ENCODE results near the gene IGFBPL1. TPM values are rescaled to one million over a fixed set of nuclear protein-coding genes. Genes with fewer than 3 reads are reported as not detected.

The IGFBPL1 gene
- total and polyA plus RNA-seq, 2 of the 13 experiments (the other 11 are each of a cell fraction or from before 2014, with no cell fraction given) = 0.24 TPM; not detected in 1

DNA sequence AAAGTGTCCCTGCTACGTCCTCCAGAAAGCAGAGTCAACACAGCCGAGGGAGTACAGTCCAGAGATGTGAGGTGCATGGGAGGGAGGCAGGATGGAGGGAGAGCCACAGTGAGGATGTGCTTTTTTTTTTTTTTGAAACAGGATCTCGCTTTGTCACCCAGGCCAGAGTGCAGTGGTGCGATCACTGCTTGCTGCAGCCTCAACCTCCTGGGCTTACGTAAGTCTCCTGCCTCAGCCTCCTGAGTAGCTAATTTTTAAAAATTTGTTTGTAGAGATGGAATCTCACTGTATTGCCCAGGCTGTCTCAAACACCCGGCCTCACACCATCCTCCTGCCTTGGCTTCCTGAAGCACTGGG lies 65.0 kb downstream of the IGFBPL1 start (continued):
- TF ChIP-seq, protein P1, sequence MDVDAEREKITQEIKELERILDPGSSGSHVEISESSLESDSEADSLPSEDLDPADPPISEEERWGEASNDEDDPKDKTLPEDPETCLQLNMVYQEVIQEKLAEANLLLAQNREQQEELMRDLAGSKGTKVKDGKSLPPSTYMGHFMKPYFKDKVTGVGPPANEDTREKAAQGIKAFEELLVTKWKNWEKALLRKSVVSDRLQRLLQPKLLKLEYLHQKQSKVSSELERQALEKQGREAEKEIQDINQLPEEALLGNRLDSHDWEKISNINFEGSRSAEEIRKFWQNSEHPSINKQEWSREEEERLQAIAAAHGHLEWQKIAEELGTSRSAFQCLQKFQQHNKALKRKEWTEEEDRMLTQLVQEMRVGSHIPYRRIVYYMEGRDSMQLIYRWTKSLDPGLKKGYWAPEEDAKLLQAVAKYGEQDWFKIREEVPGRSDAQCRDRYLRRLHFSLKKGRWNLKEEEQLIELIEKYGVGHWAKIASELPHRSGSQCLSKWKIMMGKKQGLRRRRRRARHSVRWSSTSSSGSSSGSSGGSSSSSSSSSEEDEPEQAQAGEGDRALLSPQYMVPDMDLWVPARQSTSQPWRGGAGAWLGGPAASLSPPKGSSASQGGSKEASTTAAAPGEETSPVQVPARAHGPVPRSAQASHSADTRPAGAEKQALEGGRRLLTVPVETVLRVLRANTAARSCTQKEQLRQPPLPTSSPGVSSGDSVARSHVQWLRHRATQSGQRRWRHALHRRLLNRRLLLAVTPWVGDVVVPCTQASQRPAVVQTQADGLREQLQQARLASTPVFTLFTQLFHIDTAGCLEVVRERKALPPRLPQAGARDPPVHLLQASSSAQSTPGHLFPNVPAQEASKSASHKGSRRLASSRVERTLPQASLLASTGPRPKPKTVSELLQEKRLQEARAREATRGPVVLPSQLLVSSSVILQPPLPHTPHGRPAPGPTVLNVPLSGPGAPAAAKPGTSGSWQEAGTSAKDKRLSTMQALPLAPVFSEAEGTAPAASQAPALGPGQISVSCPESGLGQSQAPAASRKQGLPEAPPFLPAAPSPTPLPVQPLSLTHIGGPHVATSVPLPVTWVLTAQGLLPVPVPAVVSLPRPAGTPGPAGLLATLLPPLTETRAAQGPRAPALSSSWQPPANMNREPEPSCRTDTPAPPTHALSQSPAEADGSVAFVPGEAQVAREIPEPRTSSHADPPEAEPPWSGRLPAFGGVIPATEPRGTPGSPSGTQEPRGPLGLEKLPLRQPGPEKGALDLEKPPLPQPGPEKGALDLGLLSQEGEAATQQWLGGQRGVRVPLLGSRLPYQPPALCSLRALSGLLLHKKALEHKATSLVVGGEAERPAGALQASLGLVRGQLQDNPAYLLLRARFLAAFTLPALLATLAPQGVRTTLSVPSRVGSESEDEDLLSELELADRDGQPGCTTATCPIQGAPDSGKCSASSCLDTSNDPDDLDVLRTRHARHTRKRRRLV (CRISPR knock-in tag; IDR thresholded peaks at IDR 0.05) = no peak
- TF ChIP-seq, protein P2, sequence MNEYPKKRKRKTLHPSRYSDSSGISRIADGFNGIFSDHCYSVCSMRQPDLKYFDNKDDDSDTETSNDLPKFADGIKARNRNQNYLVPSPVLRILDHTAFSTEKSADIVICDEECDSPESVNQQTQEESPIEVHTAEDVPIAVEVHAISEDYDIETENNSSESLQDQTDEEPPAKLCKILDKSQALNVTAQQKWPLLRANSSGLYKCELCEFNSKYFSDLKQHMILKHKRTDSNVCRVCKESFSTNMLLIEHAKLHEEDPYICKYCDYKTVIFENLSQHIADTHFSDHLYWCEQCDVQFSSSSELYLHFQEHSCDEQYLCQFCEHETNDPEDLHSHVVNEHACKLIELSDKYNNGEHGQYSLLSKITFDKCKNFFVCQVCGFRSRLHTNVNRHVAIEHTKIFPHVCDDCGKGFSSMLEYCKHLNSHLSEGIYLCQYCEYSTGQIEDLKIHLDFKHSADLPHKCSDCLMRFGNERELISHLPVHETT (CRISPR knock-in tag; conservative IDR thresholded peaks at IDR 0.05) = no peak
- TF ChIP-seq, protein P3, sequence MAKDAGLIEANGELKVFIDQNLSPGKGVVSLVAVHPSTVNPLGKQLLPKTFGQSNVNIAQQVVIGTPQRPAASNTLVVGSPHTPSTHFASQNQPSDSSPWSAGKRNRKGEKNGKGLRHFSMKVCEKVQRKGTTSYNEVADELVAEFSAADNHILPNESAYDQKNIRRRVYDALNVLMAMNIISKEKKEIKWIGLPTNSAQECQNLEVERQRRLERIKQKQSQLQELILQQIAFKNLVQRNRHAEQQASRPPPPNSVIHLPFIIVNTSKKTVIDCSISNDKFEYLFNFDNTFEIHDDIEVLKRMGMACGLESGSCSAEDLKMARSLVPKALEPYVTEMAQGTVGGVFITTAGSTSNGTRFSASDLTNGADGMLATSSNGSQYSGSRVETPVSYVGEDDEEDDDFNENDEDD (CRISPR knock-in tag; IDR thresholded peaks at IDR 0.05; ENCODE audit: borderline replicate concordance) = no peak
- TF ChIP-seq, protein P4, sequence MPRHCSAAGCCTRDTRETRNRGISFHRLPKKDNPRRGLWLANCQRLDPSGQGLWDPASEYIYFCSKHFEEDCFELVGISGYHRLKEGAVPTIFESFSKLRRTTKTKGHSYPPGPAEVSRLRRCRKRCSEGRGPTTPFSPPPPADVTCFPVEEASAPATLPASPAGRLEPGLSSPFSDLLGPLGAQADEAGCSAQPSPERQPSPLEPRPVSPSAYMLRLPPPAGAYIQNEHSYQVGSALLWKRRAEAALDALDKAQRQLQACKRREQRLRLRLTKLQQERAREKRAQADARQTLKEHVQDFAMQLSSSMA (CRISPR knock-in tag; IDR thresholded peaks at IDR 0.05) = no peak
- TF ChIP-seq ZNF207 (IDR thresholded peaks at IDR 0.05; ENCODE audit: borderline replicate concordance) (no peak), ZNF230 (CRISPR knock-in tag; IDR thresholded peaks at IDR 0.05) (no peak), MYNN (CRISPR knock-in tag; IDR thresholded peaks at IDR 0.05; ENCODE audit: low read depth) (no peak), ZNF773 (CRISPR knock-in tag; IDR thresholded peaks at IDR 0.05; ENCODE audit: borderline replicate concordance) (no peak)
- TF ChIP-seq, protein P5, sequence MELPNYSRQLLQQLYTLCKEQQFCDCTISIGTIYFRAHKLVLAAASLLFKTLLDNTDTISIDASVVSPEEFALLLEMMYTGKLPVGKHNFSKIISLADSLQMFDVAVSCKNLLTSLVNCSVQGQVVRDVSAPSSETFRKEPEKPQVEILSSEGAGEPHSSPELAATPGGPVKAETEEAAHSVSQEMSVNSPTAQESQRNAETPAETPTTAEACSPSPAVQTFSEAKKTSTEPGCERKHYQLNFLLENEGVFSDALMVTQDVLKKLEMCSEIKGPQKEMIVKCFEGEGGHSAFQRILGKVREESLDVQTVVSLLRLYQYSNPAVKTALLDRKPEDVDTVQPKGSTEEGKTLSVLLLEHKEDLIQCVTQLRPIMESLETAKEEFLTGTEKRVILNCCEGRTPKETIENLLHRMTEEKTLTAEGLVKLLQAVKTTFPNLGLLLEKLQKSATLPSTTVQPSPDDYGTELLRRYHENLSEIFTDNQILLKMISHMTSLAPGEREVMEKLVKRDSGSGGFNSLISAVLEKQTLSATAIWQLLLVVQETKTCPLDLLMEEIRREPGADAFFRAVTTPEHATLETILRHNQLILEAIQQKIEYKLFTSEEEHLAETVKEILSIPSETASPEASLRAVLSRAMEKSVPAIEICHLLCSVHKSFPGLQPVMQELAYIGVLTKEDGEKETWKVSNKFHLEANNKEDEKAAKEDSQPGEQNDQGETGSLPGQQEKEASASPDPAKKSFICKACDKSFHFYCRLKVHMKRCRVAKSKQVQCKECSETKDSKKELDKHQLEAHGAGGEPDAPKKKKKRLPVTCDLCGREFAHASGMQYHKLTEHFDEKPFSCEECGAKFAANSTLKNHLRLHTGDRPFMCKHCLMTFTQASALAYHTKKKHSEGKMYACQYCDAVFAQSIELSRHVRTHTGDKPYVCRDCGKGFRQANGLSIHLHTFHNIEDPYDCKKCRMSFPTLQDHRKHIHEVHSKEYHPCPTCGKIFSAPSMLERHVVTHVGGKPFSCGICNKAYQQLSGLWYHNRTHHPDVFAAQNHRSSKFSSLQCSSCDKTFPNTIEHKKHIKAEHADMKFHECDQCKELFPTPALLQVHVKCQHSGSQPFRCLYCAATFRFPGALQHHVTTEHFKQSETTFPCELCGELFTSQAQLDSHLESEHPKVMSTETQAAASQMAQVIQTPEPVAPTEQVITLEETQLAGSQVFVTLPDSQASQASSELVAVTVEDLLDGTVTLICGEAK (IDR thresholded peaks at IDR 0.05) = no peak
- TF ChIP-seq, protein P5 (CRISPR knock-in tag; IDR thresholded peaks at IDR 0.05) = no peak
- TF ChIP-seq, protein P6, sequence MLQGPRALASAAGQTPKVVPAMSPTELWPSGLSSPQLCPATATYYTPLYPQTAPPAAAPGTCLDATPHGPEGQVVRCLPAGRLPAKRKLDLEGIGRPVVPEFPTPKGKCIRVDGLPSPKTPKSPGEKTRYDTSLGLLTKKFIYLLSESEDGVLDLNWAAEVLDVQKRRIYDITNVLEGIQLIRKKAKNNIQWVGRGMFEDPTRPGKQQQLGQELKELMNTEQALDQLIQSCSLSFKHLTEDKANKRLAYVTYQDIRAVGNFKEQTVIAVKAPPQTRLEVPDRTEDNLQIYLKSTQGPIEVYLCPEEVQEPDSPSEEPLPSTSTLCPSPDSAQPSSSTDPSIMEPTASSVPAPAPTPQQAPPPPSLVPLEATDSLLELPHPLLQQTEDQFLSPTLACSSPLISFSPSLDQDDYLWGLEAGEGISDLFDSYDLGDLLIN (CRISPR knock-in tag; IDR thresholded peaks at IDR 0.05; ENCODE audit: borderline replicate concordance) = no peak

Data from HepG2 (cell line).